Stimulated activated CD8-positive, alpha-beta memory T cell treated with anti-CD3 and anti-CD28 coated beads, Interleukin-12 subunit alpha, Interleukin-12 subunit beta, amount 100 ng/mL, for 24 hours (primary cell): Measurements from ENCODE around the gene UTP25.
"Not testable (repeated sequence)": the region's sequence is repeated elsewhere in the genome, so short reads cannot be mapped to it uniquely, and the experiment has no call there.

Experiments used
- DNase-seq: peaks from one replicate; pipeline ENCODE4 v3.0.0-alpha.2; 2020; ENCODE audit errors: extremely low read depth

UTP25 gene

GRCh38 chr1:209827384-209828262, at the start of gene UTP25:
UTP25 (plus strand) TSS chr1:209827972; CDS start chr1:209828064, 92 bp downstream.
- DNase-seq: peak; percentile 76

GRCh38 chr1:209778102-209778501, 49.7 kb upstream of the UTP25 start:
- DNase-seq: no peak

GRCh38 chr1:209780268-209780667, 47.5 kb upstream of the UTP25 start:
- DNase-seq: no peak

GRCh38 chr1:209783386-209783785, 44.4 kb upstream of the UTP25 start:
- no peak for DNase-seq

- peak; percentile 98 for DNase-seq
Measured at GRCh38 chr1:209784265-209785169, 43.3 kb upstream of the UTP25 start, which contains the start of gene C1orf74. C1orf74 (minus strand) TSS chr1:209784559; CDS start chr1:209783634, 925 bp downstream.

- no peak for DNase-seq
Measured at GRCh38 chr1:209785592-209785991, 42.2 kb upstream of the UTP25 start.

GRCh38 chr1:209786146-209786545, 41.6 kb upstream of the UTP25 start:
- no peak for DNase-seq

- DNase-seq: no peak
Measured at GRCh38 chr1:209787551-209787950, 40.2 kb upstream of the UTP25 start.

GRCh38 chr1:209789245-209789644, 38.5 kb upstream of the UTP25 start:
- DNase-seq: no peak

- DNase-seq: no peak
Measured at GRCh38 chr1:209790286-209791193, 37.2 kb upstream of the UTP25 start.

- no peak for DNase-seq
Measured at GRCh38 chr1:209791920-209792319, 35.9 kb upstream of the UTP25 start.

GRCh38 chr1:209793711-209794110, 34.1 kb upstream of the UTP25 start:
- not testable (repeated sequence) for DNase-seq

- DNase-seq: no peak
Measured at GRCh38 chr1:209797978-209798639, 29.7 kb upstream of the UTP25 start.

- DNase-seq: no peak
Measured at GRCh38 chr1:209800984-209801834, 26.6 kb upstream of the UTP25 start.

GRCh38 chr1:209802117-209802779, 25.5 kb upstream of the UTP25 start:
- DNase-seq: no peak

- DNase-seq: no peak
Measured at GRCh38 chr1:209802780-209803152, 25.0 kb upstream of the UTP25 start.

- no peak for DNase-seq
Measured at GRCh38 chr1:209803568-209803967, 24.2 kb upstream of the UTP25 start.

- no peak for DNase-seq
Measured at GRCh38 chr1:209805341-209805781, 22.4 kb upstream of the UTP25 start.
